Fibroblast of pulmonary artery (primary cell): ENCODE results near the gene PLSCR1.

Experiments
- DNase-seq: peaks from one replicate; pipeline ENCODE4 v3.0.0-alpha.2; 2010; ENCODE audit warnings: low read depth
- H3K4me3 ChIP-seq: replicated peaks from 2 replicates; pipeline ENCODE4 v1.5.1; 2011; ENCODE audit warnings: low read depth, mild to moderate bottlenecking, control low read depth, low read length, moderate library complexity
- CTCF ChIP-seq: IDR thresholded peaks from 2 replicates; pipeline ENCODE4 v1.5.1; 2011; ENCODE audit warnings: mild to moderate bottlenecking, control low read depth, low read length, inconsistent platforms; ENCODE audit errors: missing control alignments

PLSCR1 gene

GRCh38 chr3:146561463-146561862 lies 17.1 kb upstream of the PLSCR1 start:
- H3K4me3 ChIP-seq, result no peak overlapping the region
- no peak for DNase-seq
- no peak for TF ChIP-seq CTCF

- H3K4me3 ChIP-seq, result no peak overlapping the region
- no peak for TF ChIP-seq CTCF
- DNase-seq, result no peak
These were observed 16.3 kb upstream of the PLSCR1 start for GRCh38 chr3:146560678-146561077.

- H3K4me3 ChIP-seq, result no peak overlapping the region
- DNase-seq, result no peak
- no peak for TF ChIP-seq CTCF
These were observed 15.0 kb upstream of the PLSCR1 start for GRCh38 chr3:146559388-146559787.

DNA sequence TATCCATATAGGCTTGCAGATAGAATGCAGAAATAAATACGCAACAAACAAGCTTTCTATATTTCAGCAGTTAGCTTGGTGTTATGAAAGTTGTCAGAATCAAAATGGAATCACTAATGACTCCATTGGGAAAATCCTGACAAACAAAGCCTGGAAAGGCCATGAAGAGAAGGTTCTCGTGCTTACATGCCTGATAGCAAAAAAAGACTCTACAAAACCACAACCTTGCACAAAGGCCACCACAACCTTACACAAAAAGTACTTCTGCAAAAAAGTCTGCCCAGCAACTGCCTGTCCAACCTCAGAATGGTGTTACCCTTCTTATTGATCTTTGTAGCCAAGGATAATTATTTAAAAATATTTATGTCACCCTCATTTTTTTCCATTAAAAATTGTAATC lies 14.4 kb upstream of the PLSCR1 start:
- DNase-seq, result no peak
- no peak overlapping the region for H3K4me3 ChIP-seq
- TF ChIP-seq CTCF, result no peak

- DNase-seq, result no peak
- H3K4me3 ChIP-seq, result no peak overlapping the region
- no peak for TF ChIP-seq CTCF
These were observed 13.3 kb upstream of the PLSCR1 start for GRCh38 chr3:146557745-146558144.

DNA sequence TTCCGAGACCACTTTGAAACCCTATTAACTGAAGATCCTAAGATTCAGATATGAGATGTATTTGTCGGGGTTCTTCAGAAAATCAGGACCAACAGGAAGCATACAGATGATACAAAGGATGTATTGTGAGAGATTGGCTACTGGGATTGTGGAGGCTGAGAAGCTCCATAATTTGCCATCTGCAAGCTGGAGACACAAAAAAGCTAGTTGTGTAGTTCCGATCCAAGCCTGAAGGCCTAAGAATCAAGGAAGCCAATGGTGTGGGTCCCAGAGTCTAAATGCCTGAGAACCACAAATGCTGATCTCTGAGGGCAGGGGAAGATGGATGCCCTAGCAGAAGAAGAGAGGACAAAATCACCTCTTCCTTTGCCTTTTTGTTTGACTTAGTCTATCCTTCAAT lies 10.9 kb upstream of the PLSCR1 start:
- no peak overlapping the region for H3K4me3 ChIP-seq
- DNase-seq, result no peak
- TF ChIP-seq CTCF, result no peak

GRCh38 chr3:146554151-146554760 lies 9.8 kb upstream of the PLSCR1 start:
- DNase-seq, result peak; percentile 44

More at GRCh38 chr3:146554151-146554760, 9.8 kb upstream of the PLSCR1 start:
- no peak overlapping the region for H3K4me3 ChIP-seq
- TF ChIP-seq CTCF, result no peak
